GM23338 (cell line): Measurements from ENCODE around the gene KRTAP10-9. TPM values are rescaled to one million over a fixed set of nuclear protein-coding genes. Genes with fewer than 3 reads are reported as not detected.

ENCODE experiments used
- ATAC-seq: fragments of 200-7000 bp; cut with Tn5 transposase; 3 replicates; pipeline ENCODE4 v1.9.1; 2020
- DNase-seq: peaks from one replicate; pipeline ENCODE4 v3.0.0-alpha.2; 2015; ENCODE audit warnings: low spot score
- H2AFZ ChIP-seq: fragments of 200-600 bp; sonication (generic); 2 replicates; pipeline ENCODE4 v1.8.0; 2016; ENCODE audit warnings: antibody characterized with exemption, mild to moderate bottlenecking, moderate library complexity
- H3F3A ChIP-seq: fragments of 200-600 bp; sonication (generic); replicated peaks from 2 replicates; pipeline ENCODE4 v1.8.0; 2017; ENCODE audit warnings: antibody characterized with exemption, mixed run types, low read depth
- H3K27ac ChIP-seq: fragments of 200-600 bp; sonication (generic); 2 replicates; pipeline ENCODE4 v1.6.1; 2016; ENCODE audit warnings: low read depth
- H3K27me3 ChIP-seq: fragments of 200-600 bp; sonication (generic); 2 replicates; pipeline ENCODE4 v1.8.0; 2016; ENCODE audit warnings: mild to moderate bottlenecking, mixed run types, moderate library complexity; ENCODE audit not compliant: insufficient read depth
- H3K36me3 ChIP-seq: fragments of 200-600 bp; sonication (generic); 2 replicates; pipeline ENCODE4 v1.8.0; 2016; ENCODE audit warnings: mild to moderate bottlenecking; ENCODE audit not compliant: insufficient read depth
- H3K4me1 ChIP-seq: fragments of 200-600 bp; sonication (generic); 2 replicates; pipeline ENCODE4 v1.8.0; 2016; ENCODE audit warnings: mild to moderate bottlenecking, moderate library complexity; ENCODE audit not compliant: insufficient read depth
- H3K4me2 ChIP-seq: fragments of 200-600 bp; sonication (generic); 2 replicates; pipeline ENCODE4 v1.7.1; 2017; ENCODE audit warnings: mixed run types
- H3K4me3 ChIP-seq: fragments of 200-600 bp; sonication (generic); 2 replicates; pipeline ENCODE4 v1.6.1; 2016; ENCODE audit warnings: mixed run types
- H3K79me2 ChIP-seq: fragments of 200-600 bp; sonication (generic); replicated peaks from 2 replicates; pipeline ENCODE4 v1.8.0; 2017; ENCODE audit warnings: mild to moderate bottlenecking; ENCODE audit not compliant: insufficient read depth
- H3K9me2 ChIP-seq: fragments of 200-600 bp; sonication (generic); 2 replicates; pipeline ENCODE4 v1.8.0; 2017; ENCODE audit not compliant: insufficient read depth
- H4K20me1 ChIP-seq: fragments of 200-600 bp; sonication (generic); replicated peaks from 2 replicates; pipeline ENCODE4 v1.8.0; 2017; ENCODE audit warnings: mild to moderate bottlenecking; ENCODE audit not compliant: insufficient read depth
- H3K27ac Mint-ChIP-seq: 2 replicates; pipeline ENCODE4 v1.8.0; 2020; ENCODE audit warnings: inconsistent platforms, mild to moderate bottlenecking, moderate library complexity, mixed read lengths
- H3K27me3 Mint-ChIP-seq: 3 replicates; pipeline ENCODE4 v1.8.0; 2022; ENCODE audit warnings: low read depth, mild to moderate bottlenecking, moderate library complexity, mixed read lengths, inconsistent platforms; ENCODE audit not compliant: insufficient read depth, poor library complexity
- H3K36me3 Mint-ChIP-seq: 3 replicates; pipeline ENCODE4 v1.8.0; 2021; ENCODE audit warnings: low read depth, mild to moderate bottlenecking, inconsistent platforms, moderate library complexity, mixed read lengths
- H3K4me1 Mint-ChIP-seq: 3 replicates; pipeline ENCODE4 v1.8.0; 2020; ENCODE audit warnings: mild to moderate bottlenecking, inconsistent platforms, mixed read lengths
- H3K4me3 Mint-ChIP-seq: 3 replicates; pipeline ENCODE4 v1.8.0; 2021; ENCODE audit warnings: moderate library complexity, mild to moderate bottlenecking, inconsistent platforms, mixed read lengths
- H3K9me3 Mint-ChIP-seq: 3 replicates; pipeline ENCODE4 v1.8.0; 2020; ENCODE audit warnings: moderate library complexity, mild to moderate bottlenecking, inconsistent platforms, mixed read lengths
- CREB1 ChIP-seq: fragments of 250-450 bp; sonication (Bioruptor Pico); IDR thresholded peaks from 2 replicates; pipeline ENCODE4 v1.5.0; 2020; ENCODE audit warnings: low read depth, mild to moderate bottlenecking, moderate library complexity
- EZH2phosphoT487 ChIP-seq: fragments of 200-600 bp; sonication (generic); IDR thresholded peaks from one replicate; pipeline ENCODE4 v1.8.1; 2018; ENCODE audit warnings: antibody characterized with exemption; ENCODE audit not compliant: unreplicated experiment
- JUNB ChIP-seq: IDR thresholded peaks from one replicate; pipeline ENCODE4 v1.6.1; 2016; ENCODE audit warnings: antibody characterized with exemption; ENCODE audit not compliant: unreplicated experiment
- NANOG ChIP-seq: IDR thresholded peaks from 2 replicates; pipeline ENCODE4 v1.6.1; 2016; ENCODE audit warnings: antibody characterized with exemption, borderline replicate concordance
- ZNF331 ChIP-seq: fragments of 250-450 bp; sonication (Bioruptor Pico); IDR thresholded peaks from 2 replicates; pipeline ENCODE4 v1.5.0; 2020; ENCODE audit warnings: low read depth, mild to moderate bottlenecking, moderate library complexity
- ZNF462 ChIP-seq: fragments of 250-450 bp; sonication (Bioruptor Pico); IDR thresholded peaks from 2 replicates; pipeline ENCODE4 v1.5.0; 2020; ENCODE audit warnings: mild to moderate bottlenecking, moderate library complexity
- polyA plus RNA-seq: library from polyadenylated mRNA; unstranded; fragments of >200 nt; fragmentation: Nextera tagmentation; extraction: Ambion mirVana; gene quantifications from 2 replicates; pipeline ENCODE4 v1.2.1, GENCODE V29; 2016
- total RNA-seq: library from RNA; depleted of rRNA; stranded (reverse); fragments of >200 nt; shearing (Covaris generic); gene quantifications from 2 replicates; pipeline ENCODE4 v1.2.3, GENCODE V29; 2014

KRTAP10-9 gene
- total and polyA plus RNA-seq, 2 experiments from 2014 or later = not detected

DNA sequence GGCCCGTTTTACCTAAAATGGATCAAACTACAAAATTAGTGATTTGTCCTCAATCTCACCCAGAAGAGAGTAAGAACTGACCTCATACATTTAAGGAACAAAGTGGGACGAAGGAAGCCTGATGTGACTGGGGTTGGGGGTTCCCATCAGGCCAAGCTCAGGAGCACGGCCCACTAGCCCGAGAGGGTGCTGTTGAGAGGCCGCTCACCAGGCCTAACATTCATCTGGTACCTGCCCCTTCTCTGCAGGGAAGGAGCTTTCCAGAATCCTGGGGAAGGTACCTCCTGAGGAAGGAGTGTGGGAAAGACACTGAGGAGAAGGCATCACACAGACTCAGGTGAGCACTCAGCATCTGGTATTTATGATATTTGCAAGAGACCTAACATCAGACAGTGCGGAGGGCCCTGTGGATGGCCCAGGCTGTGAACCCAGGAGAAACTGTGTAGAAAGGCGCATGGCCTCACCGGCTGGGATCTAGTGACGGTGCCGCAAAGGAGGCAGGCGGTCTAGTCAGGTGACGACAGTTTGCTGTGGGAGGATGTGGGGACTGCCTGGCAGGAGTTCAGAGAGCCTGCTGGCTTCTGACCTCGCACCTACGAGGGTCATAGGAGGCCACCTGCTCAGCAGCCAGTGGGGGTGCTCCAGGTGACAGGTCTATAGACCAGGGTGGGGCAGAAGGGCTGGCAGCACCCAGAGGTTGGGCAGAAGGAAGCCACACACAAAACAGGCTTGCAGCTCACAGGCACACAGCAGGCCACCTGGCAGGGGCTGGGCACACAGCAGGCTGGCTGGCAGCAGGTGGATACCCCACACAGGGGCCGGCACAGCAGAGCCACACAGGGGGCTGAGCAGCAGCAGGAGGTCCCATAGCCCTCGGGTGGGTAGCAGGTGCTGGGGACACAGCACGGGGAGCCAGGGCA lies 27.0 kb downstream of the KRTAP10-9 start:
- Histone ChIP-seq H2AFZ (no peak overlapping the region), H3K4me2 (no peak overlapping the region), H3K4me3 (no peak overlapping the region), H3K27ac (no peak overlapping the region), H3K36me3 (no peaks in the 10 kb centered on the region), H3F3A (no peaks in the 10 kb centered on the region), H3K9me2 (no peaks in the 10 kb centered on the region), H4K20me1 (no peaks in the 10 kb centered on the region), H3K4me1 (peaks cover 9% of the 10 kb centered on the region), H3K79me2 (no peaks in the 10 kb centered on the region), H3K27me3 (no peaks in the 10 kb centered on the region)
- no peak for TF ChIP-seq NANOG
- TF ChIP-seq CREB1 = no peak
- no peak for TF ChIP-seq EZH2phosphoT487
- no peak for TF ChIP-seq JUNB
- no peak for TF ChIP-seq ZNF462
- no peak for TF ChIP-seq ZNF331 (CRISPR knock-in tag)
- no peak overlapping the region for H3K4me3 Mint-ChIP-seq
- H3K27ac Mint-ChIP-seq = no peak overlapping the region
- H3K9me3 Mint-ChIP-seq = peaks cover 18% of the 10 kb centered on the region
- ATAC-seq (no peak), DNase-seq (no peak)
- H3K27me3 Mint-ChIP-seq = peaks cover 14% of the 10 kb centered on the region
- peaks cover 7% of the 10 kb centered on the region for H3K4me1 Mint-ChIP-seq
- H3K36me3 Mint-ChIP-seq = peaks cover 9% of the 10 kb centered on the region; the same call in 2 of the 3 replicates
